Ishikawa (cell line): Measurements from ENCODE around the gene FBRSL1.

Experiments
- CEBPB ChIP-seq: IDR thresholded peaks from 2 replicates; pipeline ENCODE4 v1.6.1; 2012
- CREB1 ChIP-seq: IDR thresholded peaks from 2 replicates; pipeline ENCODE4 v1.6.1; 2012; ENCODE audit warnings: low read depth
- EGR1 ChIP-seq: IDR thresholded peaks from 2 replicates; pipeline ENCODE4 v1.6.1; 2012
- EP300 ChIP-seq: IDR thresholded peaks from 2 replicates; pipeline ENCODE4 v1.6.1; 2012; ENCODE audit warnings: borderline replicate concordance
- FOXM1 ChIP-seq: IDR thresholded peaks from 2 replicates; pipeline ENCODE4 v1.6.1; 2012; ENCODE audit warnings: low read depth, borderline replicate concordance
- NFIC ChIP-seq: IDR thresholded peaks from 2 replicates; pipeline ENCODE4 v1.6.1; 2012
- RAD21 ChIP-seq: IDR thresholded peaks from 2 replicates; pipeline ENCODE4 v1.6.1; 2012; ENCODE audit warnings: low read depth
- TAF1 ChIP-seq: IDR thresholded peaks from 2 replicates; pipeline ENCODE4 v1.6.1; 2012; ENCODE audit warnings: low read depth, mild to moderate bottlenecking
- TCF12 ChIP-seq: IDR thresholded peaks from 2 replicates; pipeline ENCODE4 v1.6.1; 2012; ENCODE audit warnings: low read depth
- TEAD4 ChIP-seq: IDR thresholded peaks from 2 replicates; pipeline ENCODE4 v1.6.1; 2012
- YY1 ChIP-seq: IDR thresholded peaks from 2 replicates; pipeline ENCODE4 v1.6.1; 2012; ENCODE audit warnings: low read depth
- ZBTB7A ChIP-seq: IDR thresholded peaks from 2 replicates; pipeline ENCODE4 v1.6.1; 2012; ENCODE audit warnings: low read depth
- TF ChIP-seq, protein P1 (sequence below): IDR thresholded peaks from 2 replicates; pipeline ENCODE4 v1.6.1; 2012
- TF ChIP-seq, protein P2 (sequence below): IDR thresholded peaks from 2 replicates; pipeline ENCODE4 v1.6.1; 2012
- TF ChIP-seq, protein P3 (sequence below): IDR thresholded peaks from 2 replicates; pipeline ENCODE4 v1.6.1; 2012; ENCODE audit warnings: low read depth, mild to moderate bottlenecking

FBRSL1 gene

DNA sequence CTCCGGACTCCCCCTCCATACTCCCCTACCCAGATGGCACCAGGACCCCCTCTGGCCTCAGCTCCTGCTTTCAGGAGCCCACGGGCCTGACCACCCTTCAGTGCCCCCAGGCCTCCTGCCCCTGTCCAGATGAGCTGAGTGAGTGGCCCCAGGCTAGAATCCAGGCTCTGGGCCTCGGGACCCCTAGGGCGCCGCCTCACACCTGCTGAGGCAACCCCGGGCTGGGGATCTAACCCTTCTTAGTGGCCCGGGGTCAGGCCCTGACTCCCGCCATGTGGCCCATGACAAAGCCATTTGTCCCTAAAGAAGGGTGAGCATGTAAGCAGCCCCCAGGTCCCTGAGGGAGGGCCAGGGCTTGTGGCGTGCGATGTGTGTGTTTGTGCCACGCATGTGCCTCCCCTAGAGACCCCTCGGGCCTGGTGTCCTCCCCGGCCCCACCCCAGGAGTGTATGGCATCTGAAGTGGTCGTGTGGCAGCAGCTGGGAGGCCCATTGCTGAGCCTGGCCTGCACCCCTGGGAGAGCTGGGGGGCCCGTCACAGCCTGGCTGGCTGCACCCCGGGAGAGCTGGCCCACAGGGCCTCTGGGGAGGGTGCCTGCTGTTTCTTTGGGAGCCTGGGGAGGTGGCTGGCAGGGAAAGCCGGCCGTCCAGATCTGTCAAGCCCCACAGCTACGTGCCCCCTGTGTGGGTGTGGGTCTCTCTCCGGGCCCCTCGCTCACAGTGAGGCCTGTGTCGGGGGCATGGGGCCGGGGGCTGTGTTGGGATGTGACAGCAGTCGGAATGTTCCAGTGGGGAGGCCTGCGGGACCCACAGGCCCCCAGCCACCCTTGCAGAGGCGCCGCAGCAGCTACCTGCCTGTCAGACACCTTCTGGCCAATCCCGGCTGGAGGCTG, 7.8 kb downstream of the FBRSL1 start:
- TF ChIP-seq CEBPB (no peak), CREB1 (no peak), FOXM1 (no peak), YY1 (no peak), EP300 (no peak), NFIC (no peak)
- TF ChIP-seq, protein P1, sequence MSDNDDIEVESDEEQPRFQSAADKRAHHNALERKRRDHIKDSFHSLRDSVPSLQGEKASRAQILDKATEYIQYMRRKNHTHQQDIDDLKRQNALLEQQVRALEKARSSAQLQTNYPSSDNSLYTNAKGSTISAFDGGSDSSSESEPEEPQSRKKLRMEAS = no peak
- TF ChIP-seq, protein P2, sequence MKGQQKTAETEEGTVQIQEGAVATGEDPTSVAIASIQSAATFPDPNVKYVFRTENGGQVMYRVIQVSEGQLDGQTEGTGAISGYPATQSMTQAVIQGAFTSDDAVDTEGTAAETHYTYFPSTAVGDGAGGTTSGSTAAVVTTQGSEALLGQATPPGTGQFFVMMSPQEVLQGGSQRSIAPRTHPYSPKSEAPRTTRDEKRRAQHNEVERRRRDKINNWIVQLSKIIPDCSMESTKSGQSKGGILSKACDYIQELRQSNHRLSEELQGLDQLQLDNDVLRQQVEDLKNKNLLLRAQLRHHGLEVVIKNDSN = no peak

DNA sequence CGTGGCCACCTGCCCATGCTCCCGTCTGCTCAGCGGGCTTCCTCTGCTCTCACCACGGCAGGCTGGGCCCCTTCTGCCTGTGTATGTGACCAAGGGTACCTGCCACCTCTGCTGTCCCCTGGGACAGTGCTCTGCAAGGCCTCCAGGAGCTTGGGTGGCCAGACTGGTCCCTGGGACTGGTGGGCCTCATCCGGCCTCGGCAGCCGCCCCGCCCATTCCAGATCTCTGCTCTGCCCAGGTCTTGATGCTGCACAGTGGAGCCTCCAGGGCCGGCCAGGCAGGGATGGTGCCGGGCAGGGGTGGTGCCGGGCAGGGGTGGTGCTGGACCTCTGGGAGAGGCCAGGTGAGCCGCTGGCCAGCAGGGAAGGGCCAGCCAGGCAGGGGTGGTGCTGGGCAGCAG, 9.0 kb downstream of the FBRSL1 start:
- no peak for TF ChIP-seq CEBPB
- no peak for TF ChIP-seq EP300
- no peak for TF ChIP-seq CREB1

DNA sequence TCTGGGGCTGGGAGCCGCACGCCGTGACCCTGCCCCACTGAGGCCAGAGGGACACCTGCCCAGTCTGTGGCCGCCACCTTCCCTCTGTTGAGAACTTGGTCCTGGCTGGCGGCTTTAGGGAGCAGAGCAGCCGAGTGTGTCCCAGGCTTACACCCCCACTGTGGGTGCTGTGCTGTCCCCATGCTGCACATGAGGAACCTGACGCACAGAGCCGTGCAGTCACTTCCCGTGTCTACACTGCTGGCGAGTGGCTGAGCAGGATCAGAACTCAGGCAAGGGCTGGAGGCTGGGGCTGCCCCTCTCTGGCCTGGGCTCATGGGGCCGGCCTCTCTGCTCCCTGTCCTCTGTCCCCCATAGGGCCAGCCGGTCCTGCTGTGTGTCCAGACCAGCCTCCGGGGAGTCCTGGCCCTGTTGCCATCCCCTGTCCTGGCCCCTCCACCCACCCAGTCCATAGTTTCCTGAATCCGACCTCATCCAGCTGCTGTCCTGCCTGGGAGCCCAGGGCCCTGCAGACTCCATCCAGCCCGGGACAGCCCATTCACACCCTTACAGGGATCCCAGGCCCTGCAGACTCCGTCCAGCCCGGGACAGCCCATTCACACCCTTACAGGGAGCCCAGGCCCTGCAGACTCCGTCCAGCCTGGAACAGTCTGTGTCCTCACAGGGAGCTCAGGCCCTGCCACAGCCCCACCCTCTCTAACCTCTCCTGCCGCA, 10.3 kb downstream of the FBRSL1 start:
- no peak for TF ChIP-seq EGR1
- no peak for TF ChIP-seq CREB1
- TF ChIP-seq CEBPB = no peak
- no peak for TF ChIP-seq EP300
- no peak for TF ChIP-seq FOXM1
- no peak for TF ChIP-seq NFIC
- no peak for TF ChIP-seq RAD21
- TF ChIP-seq TCF12 = no peak
- TF ChIP-seq TAF1 = no peak
- TF ChIP-seq ZBTB7A = no peak

DNA sequence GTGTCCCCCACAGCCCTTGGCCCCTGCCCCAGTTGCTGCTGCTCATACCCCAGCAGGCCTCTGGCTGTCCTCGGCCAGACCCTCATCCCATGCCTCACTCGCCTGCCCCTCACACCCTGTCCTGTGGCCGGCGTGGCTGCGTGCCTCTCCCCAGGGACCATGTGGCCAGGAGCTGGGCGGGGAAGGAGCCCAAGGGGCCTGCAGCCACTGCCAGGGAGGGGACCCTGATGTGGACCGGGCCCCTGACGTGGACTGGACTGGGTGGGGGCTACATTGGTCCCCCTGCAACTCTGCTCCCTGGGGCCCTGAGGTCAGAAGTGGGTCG, 10.9 kb downstream of the FBRSL1 start:
- TF ChIP-seq TCF12 (no peak), FOXM1 (no peak), EGR1 (no peak), EP300 (no peak), CREB1 (no peak), RAD21 (no peak), ZBTB7A (no peak), YY1 (no peak), CEBPB (no peak), TAF1 (no peak), NFIC (no peak), TEAD4 (no peak)
- TF ChIP-seq, protein P3, sequence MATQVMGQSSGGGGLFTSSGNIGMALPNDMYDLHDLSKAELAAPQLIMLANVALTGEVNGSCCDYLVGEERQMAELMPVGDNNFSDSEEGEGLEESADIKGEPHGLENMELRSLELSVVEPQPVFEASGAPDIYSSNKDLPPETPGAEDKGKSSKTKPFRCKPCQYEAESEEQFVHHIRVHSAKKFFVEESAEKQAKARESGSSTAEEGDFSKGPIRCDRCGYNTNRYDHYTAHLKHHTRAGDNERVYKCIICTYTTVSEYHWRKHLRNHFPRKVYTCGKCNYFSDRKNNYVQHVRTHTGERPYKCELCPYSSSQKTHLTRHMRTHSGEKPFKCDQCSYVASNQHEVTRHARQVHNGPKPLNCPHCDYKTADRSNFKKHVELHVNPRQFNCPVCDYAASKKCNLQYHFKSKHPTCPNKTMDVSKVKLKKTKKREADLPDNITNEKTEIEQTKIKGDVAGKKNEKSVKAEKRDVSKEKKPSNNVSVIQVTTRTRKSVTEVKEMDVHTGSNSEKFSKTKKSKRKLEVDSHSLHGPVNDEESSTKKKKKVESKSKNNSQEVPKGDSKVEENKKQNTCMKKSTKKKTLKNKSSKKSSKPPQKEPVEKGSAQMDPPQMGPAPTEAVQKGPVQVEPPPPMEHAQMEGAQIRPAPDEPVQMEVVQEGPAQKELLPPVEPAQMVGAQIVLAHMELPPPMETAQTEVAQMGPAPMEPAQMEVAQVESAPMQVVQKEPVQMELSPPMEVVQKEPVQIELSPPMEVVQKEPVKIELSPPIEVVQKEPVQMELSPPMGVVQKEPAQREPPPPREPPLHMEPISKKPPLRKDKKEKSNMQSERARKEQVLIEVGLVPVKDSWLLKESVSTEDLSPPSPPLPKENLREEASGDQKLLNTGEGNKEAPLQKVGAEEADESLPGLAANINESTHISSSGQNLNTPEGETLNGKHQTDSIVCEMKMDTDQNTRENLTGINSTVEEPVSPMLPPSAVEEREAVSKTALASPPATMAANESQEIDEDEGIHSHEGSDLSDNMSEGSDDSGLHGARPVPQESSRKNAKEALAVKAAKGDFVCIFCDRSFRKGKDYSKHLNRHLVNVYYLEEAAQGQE = no peak
- TF ChIP-seq, protein P2 = no peak
- TF ChIP-seq, protein P1 = no peak

DNA sequence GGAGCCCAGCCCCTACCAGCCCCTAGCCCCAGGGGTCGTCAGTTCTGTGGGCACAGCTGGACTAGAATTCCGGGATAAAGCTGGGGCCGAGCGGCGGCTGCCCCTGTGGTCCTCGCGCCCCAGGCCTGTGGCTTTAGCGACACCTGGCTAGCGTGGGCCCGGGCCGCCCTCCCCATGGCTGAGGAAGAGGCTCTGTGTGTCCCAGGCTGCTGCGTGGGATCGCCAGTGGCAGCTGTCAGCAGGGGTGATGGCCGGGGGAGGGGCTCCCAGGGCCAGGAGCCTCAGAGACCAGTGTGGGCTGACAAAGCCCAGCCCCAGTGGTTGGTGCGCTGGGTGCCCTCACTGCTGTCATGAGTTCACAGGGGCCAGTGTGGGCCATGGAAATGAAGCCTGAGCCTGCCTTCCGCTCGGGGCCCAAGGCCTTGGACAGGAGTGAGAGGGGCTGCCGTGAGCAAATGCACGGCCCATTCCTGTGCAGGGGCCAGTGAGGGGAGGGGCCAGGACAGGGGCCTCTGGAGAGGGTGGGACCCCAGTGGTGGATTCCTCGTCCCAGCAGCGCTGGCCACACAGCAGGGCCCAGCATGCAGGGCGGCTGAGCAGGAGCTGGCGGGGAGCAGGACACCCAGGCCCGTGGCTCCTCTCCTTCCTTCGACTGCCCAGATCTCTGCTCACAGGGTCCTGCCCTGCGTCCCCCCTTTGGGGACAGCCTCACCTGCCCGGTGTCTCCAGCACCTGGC, 11.4 kb downstream of the FBRSL1 start:
- TF ChIP-seq CEBPB (no peak), NFIC (no peak), TAF1 (no peak), TCF12 (no peak), EGR1 (no peak), CREB1 (no peak), ZBTB7A (no peak), EP300 (no peak), FOXM1 (no peak), YY1 (no peak), TEAD4 (no peak), RAD21 (no peak)
- TF ChIP-seq, protein P1 = no peak
- TF ChIP-seq, protein P2 = no peak
- TF ChIP-seq, protein P3 = no peak
